Stimulated activated naive CD8-positive, alpha-beta T cell treated with anti-CD3 and anti-CD28 coated beads, Interleukin-15, Interleukin-2, amounts not matched to agents 100 ng/mL and 50 ng/mL, for 24 hours (primary cell): ENCODE measurements around the gene BAZ2B.
"Not testable (repeated sequence)": the region's sequence is repeated elsewhere in the genome, so short reads cannot be mapped to it uniquely, and the experiment has no call there.

Experiments
- H3K27ac Mint-ChIP-seq: one replicate; pipeline ENCODE4 v1.8.0; 2021; ENCODE audit warnings: mild to moderate bottlenecking, mixed read lengths
- H3K27me3 Mint-ChIP-seq: one replicate; pipeline ENCODE4 v1.8.0; 2021; ENCODE audit warnings: mixed read lengths
- H3K36me3 Mint-ChIP-seq: one replicate; pipeline ENCODE4 v1.8.0; 2021; ENCODE audit warnings: low read depth, mixed read lengths
- H3K4me1 Mint-ChIP-seq: one replicate; pipeline ENCODE4 v1.8.0; 2021; ENCODE audit warnings: low read depth, mixed read lengths
- H3K4me3 Mint-ChIP-seq: one replicate; pipeline ENCODE4 v1.8.0; 2021; ENCODE audit warnings: mild to moderate bottlenecking, mixed read lengths
- H3K9me3 Mint-ChIP-seq: one replicate; pipeline ENCODE4 v1.8.0; 2021; ENCODE audit warnings: mixed read lengths

BAZ2B gene

DNA sequence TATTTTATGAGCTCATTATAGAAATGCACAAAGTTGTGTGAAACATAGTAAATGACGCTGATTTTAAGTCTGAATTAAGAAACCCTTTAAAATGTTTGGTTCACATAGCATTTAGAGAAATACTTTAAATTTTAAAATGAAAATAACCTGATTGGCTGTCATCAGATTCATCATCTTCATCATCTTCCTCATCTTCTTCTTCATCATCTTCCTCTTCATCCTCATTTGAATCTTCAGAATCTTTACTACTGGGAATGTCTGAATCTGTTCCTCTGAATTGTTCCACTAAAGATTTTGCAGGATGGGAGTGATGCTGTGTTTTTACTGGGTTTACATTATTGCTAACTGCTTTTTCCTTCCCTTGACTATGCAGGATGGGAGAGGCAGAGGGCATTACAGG, 183.7 kb downstream of the BAZ2B start:
- H3K9me3 Mint-ChIP-seq, result no peaks in the 10 kb centered on the region
- peaks cover 13% of the 10 kb centered on the region for H3K36me3 Mint-ChIP-seq
- no peaks in the 10 kb centered on the region for H3K4me1 Mint-ChIP-seq
- H3K27ac Mint-ChIP-seq, result no peak overlapping the region
- H3K4me3 Mint-ChIP-seq, result no peak overlapping the region
- no peaks in the 10 kb centered on the region for H3K27me3 Mint-ChIP-seq

- no peaks in the 10 kb centered on the region for H3K9me3 Mint-ChIP-seq
- peaks cover 27% of the 10 kb centered on the region for H3K36me3 Mint-ChIP-seq
- no peaks in the 10 kb centered on the region for H3K4me1 Mint-ChIP-seq
- H3K4me3 Mint-ChIP-seq, result no peak overlapping the region
- H3K27ac Mint-ChIP-seq, result no peak overlapping the region
- H3K27me3 Mint-ChIP-seq, result no peaks in the 10 kb centered on the region
Measured at GRCh38 chr2:159427048-159427447, 189.3 kb downstream of the BAZ2B start.

- Mint-ChIP-seq H3K9me3 (no peaks in the 10 kb centered on the region), H3K36me3 (peaks cover 18% of the 10 kb centered on the region), H3K27me3 (no peaks in the 10 kb centered on the region), H3K27ac (no peak overlapping the region), H3K4me1 (no peaks in the 10 kb centered on the region), H3K4me3 (no peak overlapping the region)
Measured at GRCh38 chr2:159419403-159419802, 196.9 kb downstream of the BAZ2B start.

- H3K27ac Mint-ChIP-seq, result no peak overlapping the region
- H3K4me1 Mint-ChIP-seq, result no peaks in the 10 kb centered on the region
- no peak overlapping the region for H3K4me3 Mint-ChIP-seq
Measured at GRCh38 chr2:159411460-159411859, 204.9 kb downstream of the BAZ2B start.

GRCh38 chr2:159410276-159410675, 206.1 kb downstream of the BAZ2B start:
- Mint-ChIP-seq H3K27me3 (no peaks in the 10 kb centered on the region), H3K36me3 (peaks cover 18% of the 10 kb centered on the region), H3K4me3 (no peak overlapping the region), H3K4me1 (no peaks in the 10 kb centered on the region), H3K9me3 (no peaks in the 10 kb centered on the region), H3K27ac (no peak overlapping the region)

More at GRCh38 chr2:159411460-159411859, 204.9 kb downstream of the BAZ2B start:
- Mint-ChIP-seq H3K36me3 (peaks cover 15% of the 10 kb centered on the region), H3K27me3 (no peaks in the 10 kb centered on the region), H3K9me3 (no peaks in the 10 kb centered on the region)

DNA sequence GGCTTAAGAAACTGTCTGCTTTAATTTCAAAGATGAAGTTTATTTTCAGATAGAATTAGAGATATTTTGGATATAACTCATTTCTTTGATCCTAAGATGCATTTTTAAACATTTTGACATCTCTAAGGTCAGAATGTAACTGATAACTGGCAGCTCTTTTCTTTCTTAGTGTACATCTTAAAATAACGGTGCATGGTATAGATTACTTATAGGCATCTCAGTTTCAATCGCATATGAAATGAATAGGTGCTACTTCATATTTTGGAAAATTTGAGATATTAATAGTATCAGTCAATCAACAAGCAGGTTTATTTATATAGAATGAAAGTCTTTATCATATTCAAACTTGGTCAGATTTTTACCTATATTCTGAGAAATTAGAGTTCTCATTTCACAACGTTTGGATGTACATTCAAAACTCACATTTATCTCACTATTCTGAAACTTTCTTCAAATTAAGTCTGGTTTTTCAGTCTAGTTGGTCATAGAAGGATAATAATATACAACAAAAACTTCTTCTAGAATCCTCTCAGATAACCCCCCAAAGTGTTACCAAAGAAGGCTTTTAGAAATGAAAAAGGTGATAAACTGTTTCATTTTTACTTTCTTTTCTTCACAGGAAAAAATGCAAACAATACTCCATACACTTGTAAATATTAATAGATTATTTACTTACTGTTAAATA, 207.1 kb downstream of the BAZ2B start:
- Mint-ChIP-seq H3K27ac (no peak overlapping the region), H3K4me3 (no peak overlapping the region), H3K36me3 (peaks cover 18% of the 10 kb centered on the region), H3K9me3 (no peaks in the 10 kb centered on the region), H3K27me3 (no peaks in the 10 kb centered on the region), H3K4me1 (no peaks in the 10 kb centered on the region)

GRCh38 chr2:159402790-159403189, 213.6 kb downstream of the BAZ2B start:
- Mint-ChIP-seq H3K4me3 (no peak overlapping the region), H3K27me3 (no peaks in the 10 kb centered on the region), H3K36me3 (peaks cover 9% of the 10 kb centered on the region), H3K27ac (no peak overlapping the region), H3K4me1 (no peaks in the 10 kb centered on the region), H3K9me3 (no peaks in the 10 kb centered on the region)

GRCh38 chr2:159402160-159402559, 214.2 kb downstream of the BAZ2B start:
- H3K9me3 Mint-ChIP-seq, H3K27me3 Mint-ChIP-seq, H3K4me3 Mint-ChIP-seq, H3K4me1 Mint-ChIP-seq, H3K27ac Mint-ChIP-seq, H3K36me3 Mint-ChIP-seq: not testable (repeated sequence)

GRCh38 chr2:159399716-159400415, 216.5 kb downstream of the BAZ2B start:
- Mint-ChIP-seq H3K4me3 (no peak overlapping the region), H3K9me3 (no peaks in the 10 kb centered on the region), H3K36me3 (no peaks in the 10 kb centered on the region), H3K4me1 (no peaks in the 10 kb centered on the region), H3K27ac (no peak overlapping the region), H3K27me3 (no peaks in the 10 kb centered on the region)

GRCh38 chr2:159396799-159397198, 219.5 kb downstream of the BAZ2B start:
- H3K27ac Mint-ChIP-seq, result no peak overlapping the region
- H3K27me3 Mint-ChIP-seq, result no peaks in the 10 kb centered on the region
- H3K9me3 Mint-ChIP-seq, result no peaks in the 10 kb centered on the region
- H3K4me1 Mint-ChIP-seq, result no peaks in the 10 kb centered on the region
- no peak overlapping the region for H3K4me3 Mint-ChIP-seq
- H3K36me3 Mint-ChIP-seq, result peaks cover 4% of the 10 kb centered on the region

DNA sequence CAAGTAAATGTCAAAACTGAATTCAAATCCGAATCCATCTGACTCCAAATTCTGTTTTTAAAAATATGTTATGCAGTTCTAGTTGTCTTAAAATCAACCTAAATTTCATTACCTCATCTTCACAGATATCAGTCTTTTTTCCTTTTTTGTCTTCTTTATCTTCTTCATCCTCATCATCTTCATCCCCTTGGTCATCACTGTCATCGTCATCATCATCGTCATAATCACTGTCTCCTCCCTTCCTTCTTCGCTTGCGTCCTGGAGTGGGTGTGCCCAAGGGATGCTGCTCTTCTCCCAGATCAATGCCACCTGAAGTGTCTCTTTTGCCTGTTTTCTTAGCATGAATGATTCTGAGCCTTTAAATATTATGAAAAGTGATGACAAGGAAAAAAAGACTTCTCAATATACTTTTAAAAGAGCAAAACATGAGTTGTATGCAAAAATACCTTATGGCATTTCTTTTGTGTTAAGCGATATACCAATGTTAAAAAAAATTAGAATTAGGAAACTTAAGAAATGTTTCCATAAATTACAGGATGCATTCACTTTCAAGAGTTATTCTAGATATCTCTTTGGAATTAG, 233.8 kb downstream of the BAZ2B start:
- Mint-ChIP-seq H3K9me3 (no peaks in the 10 kb centered on the region), H3K4me3 (no peak overlapping the region), H3K36me3 (peaks cover 5% of the 10 kb centered on the region)

GRCh38 chr2:159381574-159381973, 234.8 kb downstream of the BAZ2B start:
- Mint-ChIP-seq H3K4me1 (no peaks in the 10 kb centered on the region), H3K27me3 (no peaks in the 10 kb centered on the region), H3K36me3 (peaks cover 5% of the 10 kb centered on the region), H3K9me3 (no peaks in the 10 kb centered on the region), H3K4me3 (no peak overlapping the region), H3K27ac (no peak overlapping the region)

More for the DNA sequence above, 233.8 kb downstream of the BAZ2B start:
- Mint-ChIP-seq H3K4me1 (no peaks in the 10 kb centered on the region), H3K27ac (no peak overlapping the region), H3K27me3 (no peaks in the 10 kb centered on the region)

- H3K27ac Mint-ChIP-seq, result no peak overlapping the region
- H3K27me3 Mint-ChIP-seq, result no peaks in the 10 kb centered on the region
- no peak overlapping the region for H3K4me3 Mint-ChIP-seq
- peaks cover 5% of the 10 kb centered on the region for H3K36me3 Mint-ChIP-seq
- no peaks in the 10 kb centered on the region for H3K4me1 Mint-ChIP-seq
- no peaks in the 10 kb centered on the region for H3K9me3 Mint-ChIP-seq
Measured at GRCh38 chr2:159380685-159381239, 235.6 kb downstream of the BAZ2B start.

GRCh38 chr2:159379181-159379580, 237.2 kb downstream of the BAZ2B start:
- no peaks in the 10 kb centered on the region for H3K27me3 Mint-ChIP-seq
- no peak overlapping the region for H3K4me3 Mint-ChIP-seq
- H3K4me1 Mint-ChIP-seq, result no peaks in the 10 kb centered on the region
- H3K36me3 Mint-ChIP-seq, result peaks cover 9% of the 10 kb centered on the region
- H3K27ac Mint-ChIP-seq, result no peak overlapping the region
- no peaks in the 10 kb centered on the region for H3K9me3 Mint-ChIP-seq

GRCh38 chr2:159375241-159375640, 241.1 kb downstream of the BAZ2B start:
- Mint-ChIP-seq H3K27ac (no peak overlapping the region), H3K27me3 (no peaks in the 10 kb centered on the region), H3K4me3 (no peak overlapping the region), H3K9me3 (no peaks in the 10 kb centered on the region), H3K36me3 (peaks cover 17% of the 10 kb centered on the region), H3K4me1 (no peaks in the 10 kb centered on the region)
